H1 (cell line): ENCODE data around the gene CDH11.

ENCODE experiments used
- BRCA1 ChIP-seq: IDR thresholded peaks from 2 replicates; pipeline ENCODE4 v1.6.1; 2012; ENCODE audit warnings: low read depth, low read length, improper control_type of control experiment
- CHD7 ChIP-seq: fragments of 300-600 bp; sonication (generic); IDR thresholded peaks from 2 replicates; pipeline ENCODE4 v1.7.1; 2012; ENCODE audit warnings: low read length, moderate library complexity, mild to moderate bottlenecking, inconsistent platforms; ENCODE audit not compliant: insufficient replicate concordance
- CTCF ChIP-seq, 3 experiments: IDR thresholded peaks; 1 replicate in 2 of 3; 2 replicates in 1 of 3; pipeline versions ENCODE4 v1.5.1 to v1.6.1; 2011; ENCODE audit warnings: low read length in 3 of 3, mild to moderate bottlenecking in 3 of 3, inconsistent platforms in 2 of 3, low read depth in 1 of 3, moderate library complexity in 1 of 3; ENCODE audit not compliant: insufficient read depth in 1 of 3; ENCODE audit errors: control extremely low read depth in 1 of 3
- EZH2 ChIP-seq: fragments of 200-600 bp; sonication (generic); IDR thresholded peaks from 2 replicates; pipeline ENCODE4 v1.7.1; 2012; ENCODE audit warnings: low read depth, mild to moderate bottlenecking, moderate library complexity, low read length, inconsistent platforms; ENCODE audit not compliant: severe bottlenecking
- FOSL1 ChIP-seq: IDR thresholded peaks from 2 replicates; pipeline ENCODE4 v1.6.1; 2011; ENCODE audit warnings: mild to moderate bottlenecking, low read depth, low read length, moderate library complexity; ENCODE audit not compliant: insufficient read depth
- GABPA ChIP-seq: IDR thresholded peaks from 2 replicates; pipeline ENCODE4 v1.6.1; 2011; ENCODE audit warnings: mild to moderate bottlenecking, low read length, moderate library complexity, borderline replicate concordance; ENCODE audit not compliant: insufficient read depth
- MAX ChIP-seq: IDR thresholded peaks from 2 replicates; pipeline ENCODE4 v1.6.1; 2012; ENCODE audit warnings: inconsistent platforms
- NANOG ChIP-seq: IDR thresholded peaks from 2 replicates; pipeline ENCODE4 v1.6.1; 2011; ENCODE audit warnings: low read length, low read depth, mild to moderate bottlenecking, inconsistent platforms; ENCODE audit not compliant: insufficient read depth, poor library complexity, severe bottlenecking
- NRF1 ChIP-seq: IDR thresholded peaks from 2 replicates; pipeline ENCODE4 v1.6.1; 2011; ENCODE audit warnings: mild to moderate bottlenecking, low read depth, low read length, improper control_type of control experiment
- POLR2A ChIP-seq, 2 experiments: IDR thresholded peaks; 1 replicate in 1 of 2; 2 replicates in 1 of 2; pipeline ENCODE4 v1.6.1; 2011; ENCODE audit warnings: low read depth in 2 of 2, low read length in 2 of 2, mild to moderate bottlenecking in 2 of 2; ENCODE audit errors: control extremely low read depth in 1 of 2
- SIN3A ChIP-seq, 2 experiments: IDR thresholded peaks in 1 of 2; conservative IDR thresholded peaks in 1 of 2; 2 replicates each; pipeline ENCODE4 v1.6.1; 2011 to 2012; ENCODE audit warnings: low read length in 2 of 2, improper control_type of control experiment in 1 of 2, low read depth in 1 of 2, mild to moderate bottlenecking in 1 of 2
- SRF ChIP-seq: IDR thresholded peaks from 2 replicates; pipeline ENCODE4 v1.6.1; 2011; ENCODE audit warnings: mild to moderate bottlenecking, low read depth, low read length, moderate library complexity
- TAF1 ChIP-seq: IDR thresholded peaks from 2 replicates; pipeline ENCODE4 v1.6.1; 2011; ENCODE audit warnings: mild to moderate bottlenecking, low read depth, low read length
- YY1 ChIP-seq: IDR thresholded peaks from 2 replicates; pipeline ENCODE4 v1.6.1; 2011; ENCODE audit warnings: low read depth, mild to moderate bottlenecking, low read length

GRCh38 chr16:64950731-64951130 is 171.1 kb downstream of the CDH11 start:
- no peak for TF ChIP-seq EZH2
- TF ChIP-seq YY1: no peak
- TF ChIP-seq POLR2A (IDR thresholded peaks at IDR 0.05; ENCODE audit: control extremely low read depth in 1 of 2, low read depth in 2 of 2, low read length in 2 of 2): no peak
- no peak for TF ChIP-seq CTCF (IDR thresholded peaks at IDR 0.05; ENCODE audit: control extremely low read depth in 1 of 3, insufficient read depth in 1 of 3, low read depth in 1 of 3, low read length in 3 of 3)
- no peak for TF ChIP-seq NANOG
- no peak for TF ChIP-seq SIN3A (conservative IDR thresholded peaks at IDR 0.05 in 1 of 2, IDR thresholded peaks at IDR 0.05 in 1 of 2; ENCODE audit: low read depth in 1 of 2, low read length in 2 of 2)
- TF ChIP-seq TAF1: no peak
- TF ChIP-seq GABPA: no peak
- TF ChIP-seq NRF1: no peak
- no peak for TF ChIP-seq MAX
- no peak for TF ChIP-seq FOSL1
- no peak for TF ChIP-seq BRCA1
- no peak for TF ChIP-seq SRF
- TF ChIP-seq CHD7: no peak
